IPS-NIHi7 (cell line): ENCODE measurements around the gene ARF6.

Experiments
- DNase-seq: peaks from one replicate; pipeline ENCODE4 v3.0.0; 2012; ENCODE audit warnings: mixed read lengths; ENCODE audit errors: extremely low spot score

The ARF6 gene

GRCh38 chr14:49940808-49941421 lies 48.0 kb downstream of the ARF6 start:
- no peak for DNase-seq

GRCh38 chr14:49942090-49942489 lies 49.2 kb downstream of the ARF6 start:
- no peak for DNase-seq

GRCh38 chr14:49944501-49944900 lies 51.6 kb downstream of the ARF6 start:
- no peak for DNase-seq

GRCh38 chr14:49945448-49946319 lies 52.8 kb downstream of the ARF6 start:
- no peak for DNase-seq
